ENCODE measurements around the gene PPM1M.

PPM1M gene

GRCh38 chr3:52226229-52226817 lies 19.2 kb upstream of the PPM1M start:
- H3K4me3 ChIP-seq (replicated peaks in 1 of 2; ENCODE audit: low read depth in 2 of 2, low read length in 2 of 2), result no peak overlapping the region
- TF ChIP-seq CTCF (IDR thresholded peaks at IDR 0.05; ENCODE audit: low read depth, low read length), result no peak
- no peak for DNase-seq (ENCODE audit: low read depth in 2 of 2)

- DNase-seq (ENCODE audit: low read depth in 2 of 2), result no peak
- H3K4me3 ChIP-seq (replicated peaks in 1 of 2; ENCODE audit: low read depth in 2 of 2, low read length in 2 of 2), result no peak overlapping the region
- TF ChIP-seq CTCF (IDR thresholded peaks at IDR 0.05; ENCODE audit: low read depth, low read length), result no peak
These were observed 18.4 kb upstream of the PPM1M start for GRCh38 chr3:52227117-52227516.

GRCh38 chr3:52227766-52228165 lies 17.8 kb upstream of the PPM1M start:
- H3K4me3 ChIP-seq (replicated peaks in 1 of 2; ENCODE audit: low read depth in 2 of 2, low read length in 2 of 2), result no peak overlapping the region
- no peak for DNase-seq (ENCODE audit: low read depth in 2 of 2)
- no peak for TF ChIP-seq CTCF (IDR thresholded peaks at IDR 0.05; ENCODE audit: low read depth, low read length)

- no peak for TF ChIP-seq CTCF (IDR thresholded peaks at IDR 0.05; ENCODE audit: low read depth, low read length)
- no peak overlapping the region for H3K4me3 ChIP-seq (replicated peaks in 1 of 2; ENCODE audit: low read depth in 2 of 2, low read length in 2 of 2)
- no peak for DNase-seq (ENCODE audit: low read depth in 2 of 2)
These were observed 17.3 kb upstream of the PPM1M start for GRCh38 chr3:52228266-52228665.

GRCh38 chr3:52228751-52229291 lies 16.7 kb upstream of the PPM1M start:
- H3K4me3 ChIP-seq (replicated peaks in 1 of 2; ENCODE audit: low read depth in 2 of 2, low read length in 2 of 2), result no peak overlapping the region
- TF ChIP-seq CTCF (IDR thresholded peaks at IDR 0.05; ENCODE audit: low read depth, low read length), result no peak
- no peak for DNase-seq (ENCODE audit: low read depth in 2 of 2)

GRCh38 chr3:52229656-52230055 lies 15.9 kb upstream of the PPM1M start:
- DNase-seq (ENCODE audit: low read depth in 2 of 2), result no peak
- no peak for TF ChIP-seq CTCF (IDR thresholded peaks at IDR 0.05; ENCODE audit: low read depth, low read length)
- H3K4me3 ChIP-seq (replicated peaks in 1 of 2; ENCODE audit: low read depth in 2 of 2, low read length in 2 of 2), result no peak overlapping the region

GRCh38 chr3:52230461-52230860 lies 15.1 kb upstream of the PPM1M start:
- H3K4me3 ChIP-seq (replicated peaks in 1 of 2; ENCODE audit: low read depth in 2 of 2, low read length in 2 of 2), result no peak overlapping the region
- DNase-seq (ENCODE audit: low read depth in 2 of 2), result no peak
- TF ChIP-seq CTCF (IDR thresholded peaks at IDR 0.05; ENCODE audit: low read depth, low read length), result no peak
